WERI-Rb-1 (cell line): ENCODE results near the gene MKX.

Source experiments
- DNase-seq: peaks from one replicate; pipeline ENCODE4 v3.0.0-alpha.2; 2020
- H3K27ac ChIP-seq: fragments of 250-450 bp; sonication (Bioruptor Pico); 2 replicates; pipeline ENCODE4 v1.5.1; 2020; ENCODE audit warnings: mild to moderate bottlenecking, moderate library complexity
- H3K27me3 ChIP-seq: fragments of 250-450 bp; sonication (Bioruptor Pico); 2 replicates; pipeline ENCODE4 v1.5.1; 2021; ENCODE audit warnings: mild to moderate bottlenecking, low read depth, moderate library complexity; ENCODE audit not compliant: insufficient read depth, severe bottlenecking
- H3K36me3 ChIP-seq: fragments of 250-450 bp; sonication (Bioruptor Pico); 2 replicates; pipeline ENCODE4 v1.5.1; 2020; ENCODE audit warnings: mild to moderate bottlenecking, moderate library complexity
- H3K4me3 ChIP-seq: 2 replicates; pipeline ENCODE4 v1.5.1; 2011; ENCODE audit warnings: low read depth, mild to moderate bottlenecking, control low read depth, low read length
- H3K9me3 ChIP-seq: fragments of 250-450 bp; sonication (Bioruptor Pico); 2 replicates; pipeline ENCODE4 v1.5.1; 2021; ENCODE audit warnings: mild to moderate bottlenecking, moderate library complexity; ENCODE audit not compliant: severe bottlenecking
- TF ChIP-seq, protein P1 (sequence below): IDR thresholded peaks from 2 replicates; pipeline ENCODE4 v1.5.1; 2011; ENCODE audit warnings: low read depth, mild to moderate bottlenecking, control low read depth, inconsistent platforms, low read length

MKX gene

DNA sequence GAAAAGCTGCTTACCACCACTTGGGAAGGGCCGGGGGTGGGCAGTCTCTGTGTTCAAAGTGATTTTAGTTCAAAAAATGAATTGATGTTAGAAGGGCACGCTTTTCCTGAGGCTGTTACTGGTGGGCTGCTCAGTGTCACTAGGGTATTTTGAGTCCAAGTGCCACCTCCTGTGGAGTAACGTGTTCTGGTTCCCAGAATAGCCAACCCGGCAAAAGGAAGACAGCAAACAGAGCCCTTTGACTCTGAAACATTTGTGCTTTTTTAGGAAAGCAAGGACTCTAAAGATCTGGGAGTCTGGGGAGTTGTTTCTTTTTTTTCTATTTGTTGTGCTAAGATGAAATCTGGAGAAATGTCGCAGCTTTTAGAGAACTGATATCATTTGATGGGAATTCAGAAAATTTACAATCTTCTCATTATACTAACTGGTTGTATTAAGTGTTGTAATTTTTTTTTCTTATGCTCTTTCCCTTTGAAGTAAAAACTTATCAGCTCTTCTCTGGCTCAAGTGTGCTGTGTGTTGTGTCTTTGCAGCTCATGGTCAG is 66.2 kb downstream of the MKX start:
- no peaks in the 10 kb centered on the region for H3K27me3 ChIP-seq
- TF ChIP-seq, protein P1, sequence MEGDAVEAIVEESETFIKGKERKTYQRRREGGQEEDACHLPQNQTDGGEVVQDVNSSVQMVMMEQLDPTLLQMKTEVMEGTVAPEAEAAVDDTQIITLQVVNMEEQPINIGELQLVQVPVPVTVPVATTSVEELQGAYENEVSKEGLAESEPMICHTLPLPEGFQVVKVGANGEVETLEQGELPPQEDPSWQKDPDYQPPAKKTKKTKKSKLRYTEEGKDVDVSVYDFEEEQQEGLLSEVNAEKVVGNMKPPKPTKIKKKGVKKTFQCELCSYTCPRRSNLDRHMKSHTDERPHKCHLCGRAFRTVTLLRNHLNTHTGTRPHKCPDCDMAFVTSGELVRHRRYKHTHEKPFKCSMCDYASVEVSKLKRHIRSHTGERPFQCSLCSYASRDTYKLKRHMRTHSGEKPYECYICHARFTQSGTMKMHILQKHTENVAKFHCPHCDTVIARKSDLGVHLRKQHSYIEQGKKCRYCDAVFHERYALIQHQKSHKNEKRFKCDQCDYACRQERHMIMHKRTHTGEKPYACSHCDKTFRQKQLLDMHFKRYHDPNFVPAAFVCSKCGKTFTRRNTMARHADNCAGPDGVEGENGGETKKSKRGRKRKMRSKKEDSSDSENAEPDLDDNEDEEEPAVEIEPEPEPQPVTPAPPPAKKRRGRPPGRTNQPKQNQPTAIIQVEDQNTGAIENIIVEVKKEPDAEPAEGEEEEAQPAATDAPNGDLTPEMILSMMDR = no peak

GRCh38 chr10:27678166-27678565 is 67.5 kb downstream of the MKX start:
- DNase-seq = no peak
- TF ChIP-seq, protein P1 = no peak
- H3K27ac ChIP-seq = no peak overlapping the region
- H3K4me3 ChIP-seq = no peak overlapping the region
- H3K9me3 ChIP-seq = no peaks in the 10 kb centered on the region
- no peaks in the 10 kb centered on the region for H3K27me3 ChIP-seq
- no peaks in the 10 kb centered on the region for H3K36me3 ChIP-seq

More for the DNA sequence above, 66.2 kb downstream of the MKX start:
- DNase-seq = no peak
- H3K9me3 ChIP-seq = no peaks in the 10 kb centered on the region
- H3K4me3 ChIP-seq = no peak overlapping the region
- no peak overlapping the region for H3K27ac ChIP-seq
- no peaks in the 10 kb centered on the region for H3K36me3 ChIP-seq

DNA sequence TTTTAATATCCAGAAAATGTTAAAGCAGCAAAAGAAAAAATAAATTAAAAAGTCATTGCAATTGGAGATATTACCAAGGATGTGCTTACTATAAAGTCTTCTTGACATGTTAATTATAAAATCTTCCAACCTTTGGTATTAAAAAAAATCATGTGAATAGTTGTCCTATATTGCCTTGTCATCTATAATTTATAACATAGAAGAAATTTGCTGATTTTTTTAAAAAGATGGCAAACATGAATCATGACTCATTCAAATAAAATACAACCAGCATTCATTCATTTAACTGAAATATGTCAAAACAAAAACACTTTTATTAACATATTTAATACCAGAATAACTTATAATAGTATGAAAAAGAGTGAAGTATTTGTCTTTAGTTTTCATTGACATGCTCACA is 72.6 kb downstream of the MKX start:
- DNase-seq = no peak
- Histone ChIP-seq H3K27me3 (no peaks in the 10 kb centered on the region), H3K27ac (no peak overlapping the region), H3K4me3 (no peak overlapping the region), H3K36me3 (no peaks in the 10 kb centered on the region), H3K9me3 (no peaks in the 10 kb centered on the region)
- TF ChIP-seq, protein P1 = no peak

DNA sequence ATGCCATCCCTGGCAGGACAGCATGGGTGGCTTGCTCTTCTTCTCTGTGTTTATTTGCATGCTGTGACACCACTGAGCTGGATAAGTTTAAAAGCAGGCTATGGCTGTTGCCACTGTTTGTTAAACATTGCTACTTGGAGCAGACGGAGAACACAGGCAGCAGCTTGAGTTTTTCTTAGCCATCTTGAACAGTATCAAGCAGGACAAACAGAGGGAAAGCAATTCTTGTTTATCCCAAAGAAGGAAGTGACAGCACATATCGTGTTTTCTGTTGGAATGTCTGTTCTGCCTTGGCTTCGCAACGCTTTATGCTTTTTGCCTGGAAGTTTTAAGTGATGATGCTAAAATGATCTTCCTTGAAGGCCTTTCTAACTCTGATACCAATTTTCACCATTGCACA is 73.8 kb downstream of the MKX start:
- Histone ChIP-seq H3K36me3 (no peaks in the 10 kb centered on the region), H3K4me3 (no peak overlapping the region), H3K9me3 (no peaks in the 10 kb centered on the region), H3K27ac (no peak overlapping the region), H3K27me3 (no peaks in the 10 kb centered on the region)
- TF ChIP-seq, protein P1 = no peak
- no peak for DNase-seq

- H3K9me3 ChIP-seq = no peaks in the 10 kb centered on the region
- no peaks in the 10 kb centered on the region for H3K27me3 ChIP-seq
- no peak overlapping the region for H3K4me3 ChIP-seq
- H3K27ac ChIP-seq = no peak overlapping the region
- DNase-seq = no peak
- H3K36me3 ChIP-seq = no peaks in the 10 kb centered on the region
- TF ChIP-seq, protein P1 = no peak
Observed at GRCh38 chr10:27664461-27664860, 81.2 kb downstream of the MKX start.

GRCh38 chr10:27663621-27664020 is 82.0 kb downstream of the MKX start:
- H3K9me3 ChIP-seq = no peaks in the 10 kb centered on the region
- no peak for DNase-seq
- H3K4me3 ChIP-seq = no peak overlapping the region
- H3K27me3 ChIP-seq = no peaks in the 10 kb centered on the region
- TF ChIP-seq, protein P1 = no peak
- H3K36me3 ChIP-seq = no peaks in the 10 kb centered on the region
- no peak overlapping the region for H3K27ac ChIP-seq
